ENCODE data around the gene LCN10. TPM values are rescaled to one million over a fixed set of nuclear protein-coding genes. Genes with fewer than 3 reads are reported as not detected.

Gene LCN10
- total RNA-seq, 2 experiments from 2014 or later: 2.6 to 3.2 TPM

DNA sequence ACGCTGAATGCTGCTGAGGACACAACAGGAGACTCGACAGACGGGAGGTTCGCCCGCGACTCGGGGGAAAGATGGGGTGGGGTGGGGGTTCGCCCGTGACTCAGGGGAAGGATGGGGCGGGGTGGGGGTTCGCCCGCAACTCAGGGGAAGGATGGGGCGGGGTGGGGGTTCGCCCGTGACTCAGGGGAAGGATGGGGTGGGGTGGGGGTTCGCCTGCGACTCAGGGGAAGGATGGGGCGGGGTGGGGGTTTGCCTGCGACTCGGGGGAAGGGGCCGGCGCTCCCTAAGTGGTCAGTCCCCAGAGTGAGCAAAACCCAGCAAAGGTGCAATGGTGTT is 3.4 kb upstream of the LCN10 start:
- intact Hi-C loops (cut with micrococcal nuclease): loop anchor here (10.0 kb wide), 1 partner anchor 59 kb away; the partner anchor contains the start of gene RABL6
- no peak overlapping the region for H3K27ac Mint-ChIP-seq
- H3K4me1 Mint-ChIP-seq (ENCODE audit: low read depth): peaks cover 17% of the 10 kb centered on the region
- peaks cover 6% of the 10 kb centered on the region for H3K9me3 Mint-ChIP-seq
- ATAC-seq (no peak), DNase-seq (no peak)
- no peak overlapping the region for H3K4me3 Mint-ChIP-seq
- no peaks in the 10 kb centered on the region for H3K36me3 Mint-ChIP-seq (ENCODE audit: low read depth)
- H3K27me3 Mint-ChIP-seq: peaks cover 3% of the 10 kb centered on the region
- POLR2A ChIA-PET: interaction anchor here (0.9 kb wide), 1 partner anchor 18 kb away, joined by 3 read pairs; no protein-coding TSS in a partner anchor
- CTCF ChIA-PET: no interaction called here
- TF ChIP-seq, protein P1, sequence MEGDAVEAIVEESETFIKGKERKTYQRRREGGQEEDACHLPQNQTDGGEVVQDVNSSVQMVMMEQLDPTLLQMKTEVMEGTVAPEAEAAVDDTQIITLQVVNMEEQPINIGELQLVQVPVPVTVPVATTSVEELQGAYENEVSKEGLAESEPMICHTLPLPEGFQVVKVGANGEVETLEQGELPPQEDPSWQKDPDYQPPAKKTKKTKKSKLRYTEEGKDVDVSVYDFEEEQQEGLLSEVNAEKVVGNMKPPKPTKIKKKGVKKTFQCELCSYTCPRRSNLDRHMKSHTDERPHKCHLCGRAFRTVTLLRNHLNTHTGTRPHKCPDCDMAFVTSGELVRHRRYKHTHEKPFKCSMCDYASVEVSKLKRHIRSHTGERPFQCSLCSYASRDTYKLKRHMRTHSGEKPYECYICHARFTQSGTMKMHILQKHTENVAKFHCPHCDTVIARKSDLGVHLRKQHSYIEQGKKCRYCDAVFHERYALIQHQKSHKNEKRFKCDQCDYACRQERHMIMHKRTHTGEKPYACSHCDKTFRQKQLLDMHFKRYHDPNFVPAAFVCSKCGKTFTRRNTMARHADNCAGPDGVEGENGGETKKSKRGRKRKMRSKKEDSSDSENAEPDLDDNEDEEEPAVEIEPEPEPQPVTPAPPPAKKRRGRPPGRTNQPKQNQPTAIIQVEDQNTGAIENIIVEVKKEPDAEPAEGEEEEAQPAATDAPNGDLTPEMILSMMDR (IDR thresholded peaks at IDR 0.05): no peak

DNA sequence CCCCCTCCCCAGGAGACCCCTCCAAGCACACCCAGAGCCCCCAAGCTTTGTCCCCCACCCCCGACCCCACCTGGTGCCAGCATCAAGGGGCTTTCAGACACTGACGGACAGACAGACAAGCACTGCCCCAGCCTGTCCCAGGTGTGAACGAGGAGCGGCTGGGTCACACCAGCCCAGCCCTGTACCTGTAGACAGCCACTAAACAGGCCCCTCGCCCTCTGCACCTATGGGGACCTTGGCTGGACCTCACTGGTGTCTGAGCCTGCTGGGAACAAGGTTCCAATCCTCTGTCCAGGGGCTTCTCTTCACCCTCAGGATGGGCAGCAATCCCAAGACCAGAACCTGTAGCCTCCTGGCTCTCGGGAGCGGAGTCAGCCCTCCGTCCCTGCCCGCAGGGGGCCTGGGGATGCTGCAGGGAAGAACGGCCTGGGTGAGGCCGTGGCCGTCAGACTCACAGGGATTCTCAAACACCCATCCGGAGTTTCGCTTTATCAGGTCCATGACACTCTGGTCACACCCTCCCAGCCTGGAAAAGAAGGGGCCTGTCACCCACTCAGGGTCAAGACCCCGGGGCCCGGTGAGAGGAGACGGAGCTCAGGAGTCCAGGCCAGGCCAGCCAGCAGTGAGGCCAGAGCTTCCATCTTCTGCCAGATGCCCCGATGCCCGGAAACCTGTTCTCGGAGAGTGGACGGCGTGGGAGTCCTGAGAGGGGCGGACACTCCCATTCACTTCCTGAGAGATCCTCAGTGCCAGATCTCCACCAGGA is 2.8 kb upstream of the LCN10 start:
- peaks cover 3% of the 10 kb centered on the region for H3K27me3 Mint-ChIP-seq
- TF ChIP-seq, protein P1 (IDR thresholded peaks at IDR 0.05): no peak
- CTCF ChIA-PET: interaction anchor here (0.9 kb wide), 1 partner anchor 19 kb away, joined by 3 read pairs; no protein-coding TSS in a partner anchor

DNA sequence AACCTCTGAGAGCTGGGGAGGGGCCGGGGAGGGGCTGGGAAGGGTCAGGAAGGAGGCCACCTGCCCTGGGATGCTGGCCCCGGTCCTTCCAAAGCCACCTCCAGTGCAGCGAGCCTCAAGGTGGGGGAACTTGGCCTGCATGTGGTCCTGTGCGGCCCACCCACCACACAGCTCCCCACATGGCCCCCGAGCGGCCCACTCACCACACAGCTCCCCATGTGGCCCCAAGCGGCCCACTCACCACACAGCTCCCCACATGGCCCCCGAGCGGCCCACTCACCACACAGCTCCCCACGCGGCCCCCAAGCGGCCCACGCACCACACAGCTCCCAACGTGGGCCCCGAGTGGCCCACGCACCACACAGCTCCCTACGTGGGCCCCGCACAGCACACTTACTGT is 2.0 kb upstream of the LCN10 start:
- TF ChIP-seq, protein P1 (IDR thresholded peaks at IDR 0.05): no peak
- ChIA-PET CTCF (interaction anchor here (0.9 kb wide), 1 partner anchor 18 kb away, joined by 3 read pairs; no protein-coding TSS in a partner anchor), POLR2A (interaction anchor here (1.0 to 1.4 kb wide), 2 partner anchors 16 to 19 kb away, joined by 3 to 7 read pairs; no protein-coding TSS in a partner anchor)
- no peak overlapping the region for H3K27ac Mint-ChIP-seq
- no peak for DNase-seq
- peaks cover 16% of the 10 kb centered on the region for H3K4me1 Mint-ChIP-seq (ENCODE audit: low read depth)
- H3K4me3 Mint-ChIP-seq: no peak overlapping the region
- H3K9me3 Mint-ChIP-seq: no peaks in the 10 kb centered on the region
- intact Hi-C loops (cut with micrococcal nuclease): loop anchor here (10.0 kb wide), 1 partner anchor 60 kb away; the partner anchor contains the start of gene RABL6
- no peaks in the 10 kb centered on the region for H3K36me3 Mint-ChIP-seq (ENCODE audit: low read depth)
- no peak for ATAC-seq
- peaks cover 3% of the 10 kb centered on the region for H3K27me3 Mint-ChIP-seq

More for the DNA sequence above, 2.8 kb upstream of the LCN10 start:
- no peak for DNase-seq
- H3K9me3 Mint-ChIP-seq: peaks cover under 1% of the 10 kb centered on the region
- POLR2A ChIA-PET: interaction anchor here (0.9 to 1.4 kb wide), 3 partner anchors 17 to 20 kb away, joined by 3 to 7 read pairs (median 3); no protein-coding TSS in a partner anchor
- no peak overlapping the region for H3K27ac Mint-ChIP-seq
- H3K4me3 Mint-ChIP-seq: no peak overlapping the region
- H3K36me3 Mint-ChIP-seq (ENCODE audit: low read depth): no peaks in the 10 kb centered on the region
- ATAC-seq: no peak
- intact Hi-C loops (cut with micrococcal nuclease): loop anchor here (10.0 kb wide), 1 partner anchor 59 kb away; the partner anchor contains the start of gene RABL6
- peaks cover 19% of the 10 kb centered on the region for H3K4me1 Mint-ChIP-seq (ENCODE audit: low read depth)

DNA sequence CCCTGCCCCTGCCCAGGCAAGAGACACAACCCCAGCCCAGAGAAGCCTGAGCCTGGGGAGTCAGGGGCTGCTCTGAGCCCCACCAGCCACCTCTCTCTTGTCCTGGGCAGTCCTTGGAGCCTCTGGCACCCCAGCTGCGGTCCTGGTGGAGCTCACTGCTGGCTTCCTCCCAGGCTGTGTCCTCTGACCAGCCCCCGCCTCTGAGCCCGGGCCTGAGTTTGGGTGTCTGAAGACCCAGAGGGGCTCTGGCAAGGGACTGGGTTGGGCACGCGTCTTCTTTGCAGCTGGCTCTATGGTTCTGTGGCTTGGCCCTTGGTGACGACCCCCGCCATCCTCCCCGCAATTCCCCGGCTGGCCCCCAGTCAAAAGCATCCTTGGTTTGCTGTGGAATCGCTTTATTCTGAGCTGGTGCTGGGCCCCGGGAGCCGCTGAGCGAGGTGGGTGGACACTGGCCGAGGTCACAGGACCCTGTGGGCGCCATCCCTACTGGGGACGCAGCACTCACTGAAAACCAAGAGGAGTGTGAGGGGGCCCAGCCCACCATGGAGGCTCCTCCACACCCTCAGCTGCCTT is 985 bp upstream of the LCN10 start:
- no peaks in the 10 kb centered on the region for H3K9me3 Mint-ChIP-seq
- H3K4me1 Mint-ChIP-seq (ENCODE audit: low read depth): peaks cover 17% of the 10 kb centered on the region
- ATAC-seq: no peak
- TF ChIP-seq, protein P1 (IDR thresholded peaks at IDR 0.05): no peak
- no peak overlapping the region for H3K4me3 Mint-ChIP-seq
- H3K27me3 Mint-ChIP-seq: no peaks in the 10 kb centered on the region
- POLR2A ChIA-PET: interaction anchor here (0.6 to 1.4 kb wide), 4 partner anchors 13 to 104 kb away, joined by 3 to 7 read pairs (median 4); no protein-coding TSS in a partner anchor
- no peak for DNase-seq
- H3K36me3 Mint-ChIP-seq (ENCODE audit: low read depth): no peaks in the 10 kb centered on the region
- intact Hi-C loops (cut with micrococcal nuclease): loop anchor here (10.0 kb wide), 1 partner anchor 61 kb away; the partner anchor contains the start of gene RABL6
- no peak overlapping the region for H3K27ac Mint-ChIP-seq
- CTCF ChIA-PET: interaction anchor here (1.1 to 1.8 kb wide), 2 partner anchors 14 to 16 kb away, joined by 3 to 4 read pairs; no protein-coding TSS in a partner anchor

Measured in activated CD8-positive, alpha-beta T cell treated with anti-CD3 and anti-CD28 coated beads for 36 hours (primary cell).